ENCODE data around the gene RNF26. TPM values are rescaled to one million over a fixed set of nuclear protein-coding genes. Genes with fewer than 3 reads are reported as not detected.
A peak's percentile ranks its signal among the peaks of the same experiment; 100 is the strongest.

The RNF26 gene
- total RNA-seq, 1 donor from 2014 or later = 16.8 TPM

DNA sequence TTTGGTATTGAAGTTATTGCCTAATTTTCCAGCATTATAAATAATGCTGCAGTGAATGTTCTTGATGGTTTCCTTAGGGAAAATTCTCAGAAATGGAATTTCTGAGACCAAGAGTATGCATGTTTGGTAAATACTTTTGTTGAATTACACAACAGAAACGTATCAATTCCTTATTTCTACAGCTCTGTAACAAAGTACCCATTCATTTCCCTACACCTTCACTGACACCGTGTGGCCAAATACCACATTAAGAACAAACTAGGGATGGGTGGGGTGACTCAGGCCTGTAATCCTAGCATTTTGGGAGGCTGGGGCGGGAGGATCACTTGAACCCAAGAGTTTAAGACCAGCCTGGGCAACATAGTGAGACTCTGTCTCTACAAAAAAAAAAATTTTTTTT lies 39.1 kb upstream of the RNF26 start:
- intact Hi-C loops (cut with DNase I) = no loop called here
- Histone ChIP-seq H3K27me3 (no peaks in the 10 kb centered on the region), H3K27ac (no peak overlapping the region), H3K4me3 (no peak overlapping the region), H3K9me3 (peaks cover 0 to 5% of the 10 kb centered on the region in 2 donors), H3K36me3 (peaks cover 20 to 46% of the 10 kb centered on the region in 2 donors), H3K4me1 (no peaks in the 10 kb centered on the region)
- DNase-seq (ENCODE audit: low spot score in 2 of 2) = no peak
- TF ChIP-seq, protein P1, sequence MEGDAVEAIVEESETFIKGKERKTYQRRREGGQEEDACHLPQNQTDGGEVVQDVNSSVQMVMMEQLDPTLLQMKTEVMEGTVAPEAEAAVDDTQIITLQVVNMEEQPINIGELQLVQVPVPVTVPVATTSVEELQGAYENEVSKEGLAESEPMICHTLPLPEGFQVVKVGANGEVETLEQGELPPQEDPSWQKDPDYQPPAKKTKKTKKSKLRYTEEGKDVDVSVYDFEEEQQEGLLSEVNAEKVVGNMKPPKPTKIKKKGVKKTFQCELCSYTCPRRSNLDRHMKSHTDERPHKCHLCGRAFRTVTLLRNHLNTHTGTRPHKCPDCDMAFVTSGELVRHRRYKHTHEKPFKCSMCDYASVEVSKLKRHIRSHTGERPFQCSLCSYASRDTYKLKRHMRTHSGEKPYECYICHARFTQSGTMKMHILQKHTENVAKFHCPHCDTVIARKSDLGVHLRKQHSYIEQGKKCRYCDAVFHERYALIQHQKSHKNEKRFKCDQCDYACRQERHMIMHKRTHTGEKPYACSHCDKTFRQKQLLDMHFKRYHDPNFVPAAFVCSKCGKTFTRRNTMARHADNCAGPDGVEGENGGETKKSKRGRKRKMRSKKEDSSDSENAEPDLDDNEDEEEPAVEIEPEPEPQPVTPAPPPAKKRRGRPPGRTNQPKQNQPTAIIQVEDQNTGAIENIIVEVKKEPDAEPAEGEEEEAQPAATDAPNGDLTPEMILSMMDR (IDR thresholded peaks at IDR 0.05) = no peak

DNA sequence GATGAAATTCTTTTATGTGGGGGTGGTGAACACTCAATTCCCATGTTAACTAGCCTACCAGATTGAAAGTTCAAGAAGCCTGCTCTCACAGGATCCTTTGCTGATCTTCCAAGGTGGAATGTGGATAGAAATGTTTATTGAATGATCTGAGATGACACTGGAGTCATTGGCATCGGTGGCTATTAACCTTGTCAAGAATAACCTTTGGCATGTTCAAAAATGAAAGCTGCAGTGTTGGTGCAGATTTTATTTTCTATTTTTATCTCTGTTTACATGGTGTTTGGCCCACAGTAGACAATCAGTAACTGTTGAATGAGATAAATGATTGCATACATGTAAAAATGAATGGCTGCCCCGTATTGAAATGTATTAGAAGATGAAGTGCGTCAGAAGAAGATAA lies 36.4 kb upstream of the RNF26 start:
- H3K27me3 ChIP-seq = no peaks in the 10 kb centered on the region
- H3K27ac ChIP-seq = peak overlapping the region in 1 of 2 donors; percentile 38
- TF ChIP-seq, protein P1 (IDR thresholded peaks at IDR 0.05) = no peak
- no peaks in the 10 kb centered on the region for H3K9me3 ChIP-seq
- H3K36me3 ChIP-seq = peaks cover 29 to 59% of the 10 kb centered on the region in 2 donors
- H3K4me3 ChIP-seq = no peak overlapping the region
- no peaks in the 10 kb centered on the region for H3K4me1 ChIP-seq
- DNase-seq (ENCODE audit: low spot score in 2 of 2) = no peak
- intact Hi-C loops (cut with DNase I) = no loop called here

DNA sequence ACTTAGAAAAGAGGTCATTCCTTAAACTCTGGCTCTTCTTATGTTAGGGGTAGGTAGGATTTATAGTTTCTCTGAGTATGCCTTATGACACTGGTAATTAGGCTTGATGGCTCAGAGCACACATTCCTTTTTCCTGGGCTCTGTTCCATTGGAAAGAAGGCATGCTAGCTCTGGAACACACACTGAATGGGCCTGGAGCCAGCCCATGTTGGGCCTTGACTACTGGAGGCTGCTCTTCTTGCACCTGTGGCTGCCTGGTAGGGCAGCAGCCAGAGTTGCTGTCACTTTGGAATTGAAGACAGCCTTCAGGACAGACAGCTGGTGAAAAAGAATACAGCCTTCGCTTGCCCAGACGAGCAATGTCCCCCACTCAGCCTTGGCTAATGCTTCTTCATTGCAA lies 35.6 kb upstream of the RNF26 start:
- Histone ChIP-seq H3K4me1 (no peaks in the 10 kb centered on the region), H3K27ac (peak overlapping the region in 1 of 2 donors; percentile 38), H3K9me3 (no peaks in the 10 kb centered on the region), H3K4me3 (no peak overlapping the region), H3K36me3 (peaks cover 29 to 66% of the 10 kb centered on the region in 2 donors), H3K27me3 (no peaks in the 10 kb centered on the region)
- TF ChIP-seq, protein P1 (IDR thresholded peaks at IDR 0.05) = no peak
- intact Hi-C loops (cut with DNase I) = no loop called here
- no peak for DNase-seq (ENCODE audit: low spot score in 2 of 2)

DNA sequence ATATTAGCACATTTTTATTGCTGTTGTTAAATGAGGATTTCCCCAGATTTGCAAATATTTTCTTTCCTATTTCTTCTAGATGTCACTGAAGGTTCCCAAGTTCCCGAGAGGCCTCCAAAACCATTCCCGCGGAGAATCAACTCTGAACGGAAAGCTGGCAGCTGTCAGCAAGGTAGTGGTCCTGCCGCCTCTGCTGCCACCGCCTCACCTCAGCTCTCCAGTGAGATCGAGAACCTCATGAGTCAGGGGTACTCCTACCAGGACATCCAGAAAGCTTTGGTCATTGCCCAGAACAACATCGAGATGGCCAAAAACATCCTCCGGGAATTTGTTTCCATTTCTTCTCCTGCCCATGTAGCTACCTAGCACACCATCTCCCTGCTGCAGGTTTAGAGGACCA lies 34.9 kb upstream of the RNF26 start:
- TF ChIP-seq, protein P1 (IDR thresholded peaks at IDR 0.05) = no peak
- no peak overlapping the region for H3K4me3 ChIP-seq
- intact Hi-C loops (cut with DNase I) = no loop called here
- H3K27ac ChIP-seq = no peak overlapping the region
- no peak for DNase-seq (ENCODE audit: low spot score in 2 of 2)
- H3K36me3 ChIP-seq = peaks cover 32 to 66% of the 10 kb centered on the region in 2 donors
- H3K4me1 ChIP-seq = no peaks in the 10 kb centered on the region
- H3K27me3 ChIP-seq = no peaks in the 10 kb centered on the region
- no peaks in the 10 kb centered on the region for H3K9me3 ChIP-seq

DNA sequence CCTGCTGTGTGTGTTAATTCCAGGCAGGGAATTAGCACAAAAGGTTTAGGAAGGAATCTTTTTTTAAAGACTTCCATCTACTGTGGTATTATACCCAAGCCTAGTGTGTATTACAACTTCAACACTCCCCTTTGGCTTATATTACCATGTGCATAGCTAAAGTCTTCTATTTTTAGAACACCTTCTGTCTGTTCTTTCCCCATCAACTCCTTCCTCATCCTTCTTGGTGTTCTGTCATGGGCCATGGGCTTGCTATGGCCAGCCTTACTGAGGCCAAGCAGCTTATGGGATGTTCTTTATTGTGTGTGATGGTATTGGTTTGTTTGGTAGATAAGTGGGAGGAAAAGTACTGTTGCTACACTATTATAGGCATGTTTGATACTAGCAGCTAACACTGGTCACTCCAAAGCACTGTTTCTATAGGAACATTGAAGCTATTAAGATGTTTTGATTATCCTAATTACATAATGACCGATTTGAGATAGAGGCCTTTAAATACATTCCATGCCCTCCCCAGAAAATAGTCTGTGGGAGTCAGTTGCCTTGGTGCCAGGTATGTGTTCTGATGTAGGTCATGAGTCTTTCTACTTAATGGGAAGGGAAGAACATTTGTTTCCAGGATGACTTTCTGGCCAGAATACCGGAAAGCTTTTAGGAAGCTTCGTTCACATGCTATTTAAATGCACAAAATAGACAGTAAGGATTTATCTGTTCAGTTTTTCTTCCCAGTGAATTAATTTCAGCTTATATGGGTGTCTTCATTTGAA lies 33.9 kb upstream of the RNF26 start:
- Histone ChIP-seq H3K9me3 (no peaks in the 10 kb centered on the region), H3K27ac (no peak overlapping the region), H3K27me3 (no peaks in the 10 kb centered on the region), H3K36me3 (peaks cover 32 to 66% of the 10 kb centered on the region in 2 donors), H3K4me1 (peaks cover 0 to 5% of the 10 kb centered on the region in 2 donors), H3K4me3 (no peak overlapping the region)
- intact Hi-C loops (cut with DNase I) = no loop called here
- TF ChIP-seq, protein P1 (IDR thresholded peaks at IDR 0.05) = no peak
- DNase-seq (ENCODE audit: low spot score in 2 of 2) = no peak

All from ascending aorta (tissue), 2 donors.